GM19455 (cell line): ENCODE results near the gene PDZD2.

ENCODE experiments used
- ATAC-seq: cut with Tn5 transposase; IDR thresholded peaks from one replicate; pipeline ENCODE4 v1.9.1; 2021; ENCODE audit not compliant: unreplicated experiment

The PDZD2 gene

GRCh38 chr5:31811210-31811609, 172.3 kb downstream of the PDZD2 start:
- ATAC-seq = no peak

DNA sequence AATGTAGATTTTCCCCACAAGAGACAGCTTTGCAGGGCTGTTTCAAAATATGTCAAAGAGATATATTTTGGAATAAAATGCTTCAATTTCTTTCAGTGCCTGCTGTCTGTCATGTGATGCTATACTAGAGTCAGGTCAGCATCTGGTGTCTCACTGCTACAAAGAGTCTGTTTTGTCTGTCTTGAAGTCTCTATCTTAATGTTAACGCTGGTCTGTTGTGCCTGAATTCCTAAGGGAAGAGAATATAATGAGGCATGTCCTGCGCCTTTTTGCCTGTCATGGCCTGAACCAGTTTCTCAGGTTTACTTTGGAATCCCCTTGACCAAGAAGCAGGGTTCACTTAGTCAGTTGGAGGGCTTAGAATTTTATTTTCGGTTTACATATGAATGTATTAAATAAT, 176.4 kb downstream of the PDZD2 start:
- no peak for ATAC-seq

GRCh38 chr5:31819926-31820516, 181.1 kb downstream of the PDZD2 start:
- ATAC-seq = no peak

DNA sequence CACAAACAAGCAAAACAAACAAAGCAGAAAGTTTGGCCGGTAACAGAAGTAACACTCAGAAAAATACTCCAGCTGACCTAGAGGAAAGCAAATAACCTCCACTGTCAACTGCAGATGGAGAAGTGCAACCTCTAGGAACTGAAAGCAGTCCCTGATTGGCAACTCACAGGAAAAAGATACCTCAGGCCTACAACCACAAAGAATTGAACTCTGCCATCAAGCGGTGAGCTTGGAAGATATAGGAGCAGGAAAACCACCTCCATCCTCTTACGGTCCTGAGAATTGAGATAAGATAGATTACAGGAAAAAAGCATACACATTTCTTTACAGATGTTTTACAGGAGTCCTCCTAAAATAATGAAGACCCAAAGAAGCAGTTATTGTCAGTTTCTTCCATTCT, 184.5 kb downstream of the PDZD2 start:
- no peak for ATAC-seq

DNA sequence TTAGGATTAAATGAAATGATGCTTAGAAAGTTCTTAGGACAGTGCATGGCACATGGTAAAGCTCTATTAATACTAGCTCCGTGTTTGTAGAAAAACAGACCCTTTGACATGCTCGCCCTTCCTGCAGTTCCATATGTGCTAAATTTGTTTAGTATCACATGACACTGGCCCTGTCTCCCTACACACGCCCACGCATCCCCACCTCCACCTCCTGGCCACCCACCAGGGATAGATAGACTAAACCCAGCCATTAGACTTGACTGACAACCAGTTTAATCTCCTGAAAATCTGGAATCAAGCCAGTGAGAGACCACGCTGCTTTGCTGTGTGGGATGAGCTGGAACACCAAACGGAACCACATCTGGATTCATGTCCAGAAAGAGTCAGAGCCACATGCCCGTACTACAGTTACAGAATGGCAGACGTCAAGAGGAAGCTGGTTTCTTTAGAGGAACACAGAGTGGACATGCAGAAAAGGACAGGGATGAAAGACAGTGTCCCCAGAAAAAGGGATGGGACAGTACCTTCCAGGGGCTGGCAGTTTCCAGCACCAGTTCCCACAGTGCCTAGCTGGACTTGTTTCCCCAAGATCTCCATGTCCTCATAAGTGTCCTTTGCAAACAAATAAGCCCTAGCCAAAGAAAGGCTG, 186.1 kb downstream of the PDZD2 start:
- ATAC-seq = no peak

GRCh38 chr5:31825518-31826068, 186.7 kb downstream of the PDZD2 start:
- peak; percentile 66 for ATAC-seq

DNA sequence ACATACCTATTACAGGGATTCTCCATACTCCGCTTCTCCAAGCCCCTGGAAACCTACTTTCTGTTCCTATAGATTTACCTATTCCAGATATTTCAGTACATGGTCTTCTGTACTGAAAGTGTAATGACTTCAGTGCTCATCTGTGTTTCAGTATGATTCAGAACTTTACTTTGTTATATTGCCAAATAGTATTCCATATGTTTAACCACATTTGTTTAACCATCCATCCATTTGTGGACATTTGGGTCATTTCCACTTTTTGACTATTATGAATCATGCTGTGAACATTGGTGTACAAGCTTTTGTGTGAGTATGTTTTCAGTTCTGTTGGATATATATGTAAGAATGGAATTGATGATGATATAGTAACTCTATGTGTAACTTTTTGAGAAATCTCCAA, 188.9 kb downstream of the PDZD2 start:
- ATAC-seq = no peak

- ATAC-seq = no peak
These were observed 194.0 kb downstream of the PDZD2 start for GRCh38 chr5:31832966-31833365.

DNA sequence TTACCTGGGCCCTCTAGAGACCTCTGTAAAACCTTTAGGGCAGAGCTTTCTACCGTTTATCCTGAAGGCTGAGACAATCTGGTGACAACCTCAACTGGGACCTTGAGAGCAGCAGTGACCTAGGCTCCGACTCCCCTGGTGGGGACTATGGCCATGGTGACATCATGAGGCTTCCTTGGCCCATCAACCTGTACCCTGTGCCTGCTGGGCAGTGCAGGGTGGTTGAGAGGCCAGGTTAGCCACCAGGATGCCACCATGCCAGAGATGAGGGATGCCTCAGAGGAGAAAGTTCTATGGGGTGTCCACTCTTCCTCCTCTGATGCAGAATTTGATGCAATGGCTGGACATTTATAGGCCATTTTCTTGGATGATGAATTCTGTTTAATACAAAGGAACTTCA, 194.8 kb downstream of the PDZD2 start:
- ATAC-seq = no peak

DNA sequence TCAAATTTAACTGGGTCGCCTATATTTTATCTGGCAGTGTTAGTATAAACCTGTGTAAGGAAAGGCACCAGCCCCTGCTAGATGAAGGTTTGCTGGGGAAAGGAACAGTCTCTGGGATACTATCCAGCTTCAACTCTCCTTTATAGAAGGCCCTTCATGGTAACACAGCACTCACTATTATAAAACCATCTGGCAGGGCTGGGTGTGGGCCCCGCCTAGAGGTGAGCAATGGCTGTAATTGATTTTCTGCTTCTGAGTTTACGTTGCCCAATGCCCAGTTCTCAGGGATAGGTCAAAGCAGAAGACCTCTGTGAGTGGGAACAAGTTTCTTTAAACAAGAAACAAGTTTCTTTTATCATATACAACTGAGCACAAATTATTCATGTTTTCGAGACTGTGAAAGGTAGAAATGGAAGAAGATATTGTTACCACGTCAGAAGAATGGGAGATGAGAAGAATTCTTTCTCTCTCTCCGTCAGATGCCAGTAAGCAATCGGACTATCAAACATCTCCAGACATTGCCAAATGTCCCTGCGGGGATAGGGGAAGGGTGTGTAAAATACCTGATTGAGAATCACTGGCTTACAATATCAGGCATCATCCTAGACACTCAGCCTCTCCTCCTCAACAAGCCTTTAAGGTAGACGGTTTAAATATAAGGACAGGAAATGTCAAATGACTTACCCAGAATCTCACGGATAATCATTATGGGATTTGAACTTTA, 205.9 kb downstream of the PDZD2 start:
- ATAC-seq = no peak

DNA sequence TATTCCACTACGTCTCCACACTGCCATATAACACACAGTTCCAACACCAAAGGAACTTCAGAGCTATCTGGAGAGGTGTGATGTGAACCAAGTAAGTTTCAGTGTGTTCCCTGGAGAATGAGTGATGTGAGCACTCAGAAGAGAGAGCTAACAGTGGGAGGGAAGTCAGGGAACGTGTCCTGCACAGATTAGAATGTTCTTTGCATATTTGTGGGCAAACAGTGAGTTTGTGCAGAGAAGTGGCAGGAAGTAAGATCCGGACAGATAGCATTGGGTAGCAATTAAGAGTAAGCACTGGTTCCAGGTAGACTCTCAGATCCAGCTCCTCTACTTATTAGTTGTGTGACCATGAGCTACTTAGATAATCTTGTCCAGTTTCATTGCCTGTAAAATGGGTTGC, 206.4 kb downstream of the PDZD2 start:
- no peak for ATAC-seq

DNA sequence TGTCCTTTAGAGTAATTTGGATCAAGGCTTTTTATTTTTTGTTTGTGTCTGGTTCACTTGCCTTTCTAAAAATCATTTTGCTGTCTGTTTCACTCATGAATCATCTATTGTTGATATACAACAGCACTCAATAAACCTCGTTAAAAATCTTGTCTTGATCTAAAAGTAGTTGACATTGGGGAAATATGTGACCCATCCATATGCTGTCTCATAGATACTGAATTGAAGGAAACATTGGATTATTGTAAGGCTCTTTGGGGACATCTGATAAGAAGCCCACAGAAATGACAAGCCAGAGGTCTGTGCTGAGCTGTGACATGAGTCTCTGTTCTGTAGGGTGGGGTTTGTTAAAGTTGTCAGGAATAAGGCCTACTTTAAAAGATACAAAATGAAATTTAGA, 208.0 kb downstream of the PDZD2 start:
- ATAC-seq = no peak

- no peak for ATAC-seq
These were observed 208.4 kb downstream of the PDZD2 start for GRCh38 chr5:31847354-31847753.

DNA sequence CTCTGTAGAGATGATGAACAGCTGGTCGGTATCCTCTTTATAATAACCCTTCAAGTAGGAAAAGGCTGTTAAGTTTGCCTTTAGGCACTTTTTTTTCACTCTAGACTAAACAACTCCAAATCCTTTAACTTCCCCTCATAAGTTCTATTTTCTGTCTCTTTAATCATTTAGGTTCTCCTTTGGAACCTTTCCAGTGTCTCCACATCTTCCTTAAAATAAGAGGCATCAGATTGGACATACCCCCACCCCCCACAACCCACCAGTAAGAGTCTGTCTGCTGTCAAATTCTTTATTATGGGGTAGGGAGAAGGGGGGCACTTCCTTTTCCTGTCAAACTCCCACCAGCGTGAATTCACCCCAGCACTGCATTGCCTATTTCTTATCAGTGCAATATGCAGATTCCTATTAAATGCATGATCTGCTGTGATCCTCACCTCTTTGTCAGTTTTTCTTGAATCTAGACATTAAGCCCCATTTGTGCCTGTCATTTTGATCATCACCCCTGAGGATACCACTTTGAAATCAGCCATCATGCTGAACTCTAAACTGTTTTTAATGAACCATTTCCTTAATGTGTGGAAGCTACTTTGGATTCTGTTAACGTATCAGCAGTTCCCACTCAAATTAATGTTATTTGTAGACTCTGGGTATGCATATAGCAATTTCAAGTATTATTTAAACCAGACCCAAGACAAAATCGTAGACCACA, 212.2 kb downstream of the PDZD2 start:
- ATAC-seq = no peak

DNA sequence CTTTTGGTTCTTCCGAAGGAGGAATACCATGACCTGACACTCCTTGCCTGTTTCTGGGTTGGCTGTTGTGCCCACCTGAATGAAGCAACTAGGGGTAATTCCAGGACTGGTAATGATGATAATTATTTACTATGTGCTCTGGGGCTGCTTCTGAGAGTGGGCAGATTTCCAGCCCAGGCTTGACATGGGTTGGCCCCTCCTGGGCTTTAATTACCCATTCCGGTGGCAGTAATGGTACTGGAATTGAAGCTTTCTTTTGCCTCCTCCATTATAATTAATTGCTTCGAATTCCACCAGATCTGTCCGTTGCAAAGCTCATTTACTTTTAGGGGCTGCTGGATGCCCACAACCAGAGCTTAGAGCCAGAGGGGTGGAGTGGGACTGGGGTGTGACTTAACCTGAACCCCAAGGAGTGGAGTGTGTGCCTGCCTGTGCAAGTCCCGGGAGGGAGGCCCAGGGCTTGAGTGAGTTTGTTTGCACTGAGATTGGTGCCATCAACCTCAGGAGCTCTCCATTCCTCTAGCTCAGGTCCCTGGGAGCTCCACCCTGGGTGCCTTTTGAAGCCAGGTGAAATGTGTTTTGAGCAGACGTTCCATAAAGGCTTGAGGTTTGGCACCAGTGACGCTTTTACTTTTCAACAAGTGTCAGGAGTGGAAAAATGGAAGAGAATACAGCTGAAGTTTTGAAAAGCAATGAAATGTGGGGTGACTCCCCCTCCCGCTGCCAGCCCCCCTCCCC, 214.6 kb downstream of the PDZD2 start:
- ATAC-seq = no peak

GRCh38 chr5:31854181-31855133, 215.5 kb downstream of the PDZD2 start:
- no peak for ATAC-seq

DNA sequence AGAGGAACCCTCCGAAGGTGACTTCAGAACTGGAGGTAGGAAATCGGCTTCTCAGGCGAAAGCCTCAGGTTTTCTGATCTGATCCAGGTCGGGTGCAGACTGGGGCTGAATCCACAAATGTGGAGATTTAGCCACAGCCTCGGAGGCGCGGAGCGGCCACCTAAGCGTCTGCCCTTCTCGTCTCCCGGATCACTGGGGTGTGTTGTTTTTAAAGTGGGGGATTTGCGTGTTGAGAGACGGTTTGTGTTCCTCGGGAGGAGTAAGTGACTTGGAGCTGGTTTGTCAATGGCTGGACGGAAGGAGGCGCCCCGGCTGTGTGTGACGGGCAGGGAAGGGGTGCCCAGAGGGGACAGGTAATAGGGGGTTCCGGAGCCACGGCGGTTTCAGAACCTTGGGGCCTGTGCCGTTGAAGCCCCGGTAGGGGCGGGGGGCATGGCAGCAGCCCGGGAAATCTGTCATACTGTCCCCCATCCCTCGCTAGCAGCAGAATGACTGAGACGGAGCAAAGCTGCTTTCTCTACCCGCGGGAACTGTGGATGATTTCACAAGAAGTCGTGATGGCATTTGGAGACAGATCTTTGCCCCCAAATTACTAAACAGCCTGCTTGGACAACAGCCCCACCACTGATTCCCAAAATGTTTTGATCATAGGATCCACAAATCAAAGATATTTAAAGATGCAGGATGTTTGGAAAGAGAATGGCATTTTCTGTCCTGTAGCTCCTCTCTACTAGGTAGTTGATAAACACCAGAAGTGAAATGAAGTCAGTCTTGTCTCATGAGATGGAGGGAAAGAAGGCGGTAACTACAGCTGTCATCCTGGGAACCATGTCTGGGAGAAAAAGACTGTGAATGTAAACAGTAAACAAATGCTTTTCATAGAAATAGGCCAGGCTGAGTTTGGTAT, 216.5 kb downstream of the PDZD2 start:
- no peak for ATAC-seq

DNA sequence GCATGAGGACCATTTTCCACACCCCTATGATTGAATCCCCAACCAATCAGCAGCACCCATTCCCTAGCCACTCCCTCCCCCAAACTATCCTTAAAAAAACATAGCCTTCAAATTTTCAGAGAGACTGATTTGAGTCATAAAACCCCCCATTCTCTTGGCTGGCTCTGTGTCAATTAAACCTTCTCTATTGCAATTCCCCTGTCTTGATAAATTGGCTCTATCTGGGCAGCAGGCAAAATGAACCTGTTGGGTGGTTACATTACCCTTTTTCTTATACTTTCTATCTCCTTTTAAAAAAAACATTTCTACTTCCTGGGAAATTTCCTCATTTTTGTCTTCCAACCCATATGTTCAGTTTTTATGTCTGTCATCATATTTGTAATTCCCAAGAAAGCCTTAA, 220.2 kb downstream of the PDZD2 start:
- ATAC-seq = no peak

DNA sequence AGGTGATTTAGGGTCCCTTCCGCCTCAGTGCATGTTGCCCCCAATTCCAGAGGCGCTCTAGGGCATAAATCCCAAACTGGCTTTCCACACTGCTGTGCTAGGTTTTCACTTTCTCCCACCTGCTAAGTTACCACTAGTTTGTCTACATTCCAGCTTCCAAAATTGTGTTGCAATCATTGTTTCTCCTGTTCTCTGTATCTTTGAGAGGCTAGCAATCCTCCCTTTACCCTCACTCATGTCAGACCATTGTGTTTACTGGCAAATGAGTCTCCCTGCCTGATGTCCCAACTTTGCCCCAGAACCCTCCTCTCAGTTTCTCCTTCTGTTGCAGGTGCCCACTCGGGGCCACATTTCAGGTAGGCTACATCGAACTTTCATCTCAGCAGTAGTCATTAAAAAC, 221.3 kb downstream of the PDZD2 start:
- no peak for ATAC-seq
